ENCODE measurements around the gene DPF3. TPM values are rescaled to one million over a fixed set of nuclear protein-coding genes. Genes with fewer than 3 reads are reported as not detected.

Gene DPF3
- total and polyA plus RNA-seq, 9 of the 15 experiments (the other 6 are each of a cell fraction or from before 2014, with no cell fraction given), result 0.21 to 4.9 (median 1.2) TPM

DNA sequence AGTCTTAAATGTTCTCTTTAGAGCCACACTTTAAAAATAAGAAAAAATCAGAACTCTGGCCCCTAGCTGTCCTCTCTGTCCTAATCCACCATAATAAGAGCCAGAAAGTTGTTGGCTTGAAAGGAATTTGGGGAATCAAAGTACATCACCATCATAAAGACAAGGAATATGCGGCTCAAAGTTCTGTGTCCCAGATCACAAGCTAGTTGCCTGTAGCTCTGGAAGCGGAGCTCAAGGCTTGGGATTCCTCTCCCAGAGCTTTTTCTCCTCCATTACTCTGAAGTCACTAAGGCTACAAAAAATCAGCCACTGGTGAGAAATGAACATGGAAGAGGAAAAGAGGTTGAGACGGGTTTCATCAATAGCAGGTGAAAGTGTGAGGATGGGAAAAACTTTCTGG lies 6.4 kb downstream of the DPF3 start:
- Histone ChIP-seq H3K27me3 (ENCODE audit: control insufficient read depth in 2 of 2, insufficient read depth in 2 of 2, low read length in 2 of 2) (peaks cover 0 to 7% of the 10 kb centered on the region in 2 experiments; a peak in 3 of 5 replicates), H2AFZ (ENCODE audit: low read depth, low read length) (no peak overlapping the region), H3K27ac (ENCODE audit: extremely low read depth, low read depth, low read length) (no peak overlapping the region), H3K36me3 (ENCODE audit: control insufficient read depth, insufficient read depth, low read length) (no peaks in the 10 kb centered on the region), H4K20me1 (replicated peaks; ENCODE audit: control insufficient read depth, insufficient read depth, low read length) (no peaks in the 10 kb centered on the region), H3K9me3 (replicated peaks; ENCODE audit: control insufficient read depth, insufficient read depth, low read depth, low read length) (no peaks in the 10 kb centered on the region), H3K9ac (ENCODE audit: insufficient read depth in 1 of 2, low read depth in 2 of 2, low read length in 2 of 2) (no peak overlapping the region), H3K4me1 (replicated peaks in 1 of 2; ENCODE audit: control insufficient read depth in 2 of 2, insufficient read depth in 2 of 2, low read length in 2 of 2) (peaks cover 0 to 7% of the 10 kb centered on the region in 2 experiments; a peak in 3 of 5 replicates), H3K4me3 (no peak overlapping the region), H3K4me2 (ENCODE audit: insufficient read depth, low read length) (no peak overlapping the region), H3K79me2 (ENCODE audit: control insufficient read depth, insufficient read depth, low read length) (no peaks in the 10 kb centered on the region), H3K9me1 (ENCODE audit: control insufficient read depth, insufficient read depth, low read length) (no peaks in the 10 kb centered on the region)
- in situ Hi-C loops (cut with MboI), result no loop called here
- intact Hi-C loops (cut with micrococcal nuclease), result no loop called here
- 53% methylated on average over 3 of the region's 3 CpGs for WGBS (ENCODE audit: insufficient coverage, low coverage, missing lambda C conversion rate)
- BruUV-seq (replicated peaks), result no TSS peak
- no peak for ATAC-seq
- no peak for DNase-seq (ENCODE audit: extremely low read depth in 1 of 4, low spot score in 3 of 4)
- POLR2A ChIA-PET, result interaction anchor here (1.1 kb wide), 1 partner anchor 11 kb away, joined by 5 read pairs; no protein-coding TSS in a partner anchor
- no peak for FAIRE-seq
- CTCF ChIA-PET (ENCODE audit: low intra/inter-chr PET ratio), result no interaction called here
- TF ChIP-seq, protein P1, sequence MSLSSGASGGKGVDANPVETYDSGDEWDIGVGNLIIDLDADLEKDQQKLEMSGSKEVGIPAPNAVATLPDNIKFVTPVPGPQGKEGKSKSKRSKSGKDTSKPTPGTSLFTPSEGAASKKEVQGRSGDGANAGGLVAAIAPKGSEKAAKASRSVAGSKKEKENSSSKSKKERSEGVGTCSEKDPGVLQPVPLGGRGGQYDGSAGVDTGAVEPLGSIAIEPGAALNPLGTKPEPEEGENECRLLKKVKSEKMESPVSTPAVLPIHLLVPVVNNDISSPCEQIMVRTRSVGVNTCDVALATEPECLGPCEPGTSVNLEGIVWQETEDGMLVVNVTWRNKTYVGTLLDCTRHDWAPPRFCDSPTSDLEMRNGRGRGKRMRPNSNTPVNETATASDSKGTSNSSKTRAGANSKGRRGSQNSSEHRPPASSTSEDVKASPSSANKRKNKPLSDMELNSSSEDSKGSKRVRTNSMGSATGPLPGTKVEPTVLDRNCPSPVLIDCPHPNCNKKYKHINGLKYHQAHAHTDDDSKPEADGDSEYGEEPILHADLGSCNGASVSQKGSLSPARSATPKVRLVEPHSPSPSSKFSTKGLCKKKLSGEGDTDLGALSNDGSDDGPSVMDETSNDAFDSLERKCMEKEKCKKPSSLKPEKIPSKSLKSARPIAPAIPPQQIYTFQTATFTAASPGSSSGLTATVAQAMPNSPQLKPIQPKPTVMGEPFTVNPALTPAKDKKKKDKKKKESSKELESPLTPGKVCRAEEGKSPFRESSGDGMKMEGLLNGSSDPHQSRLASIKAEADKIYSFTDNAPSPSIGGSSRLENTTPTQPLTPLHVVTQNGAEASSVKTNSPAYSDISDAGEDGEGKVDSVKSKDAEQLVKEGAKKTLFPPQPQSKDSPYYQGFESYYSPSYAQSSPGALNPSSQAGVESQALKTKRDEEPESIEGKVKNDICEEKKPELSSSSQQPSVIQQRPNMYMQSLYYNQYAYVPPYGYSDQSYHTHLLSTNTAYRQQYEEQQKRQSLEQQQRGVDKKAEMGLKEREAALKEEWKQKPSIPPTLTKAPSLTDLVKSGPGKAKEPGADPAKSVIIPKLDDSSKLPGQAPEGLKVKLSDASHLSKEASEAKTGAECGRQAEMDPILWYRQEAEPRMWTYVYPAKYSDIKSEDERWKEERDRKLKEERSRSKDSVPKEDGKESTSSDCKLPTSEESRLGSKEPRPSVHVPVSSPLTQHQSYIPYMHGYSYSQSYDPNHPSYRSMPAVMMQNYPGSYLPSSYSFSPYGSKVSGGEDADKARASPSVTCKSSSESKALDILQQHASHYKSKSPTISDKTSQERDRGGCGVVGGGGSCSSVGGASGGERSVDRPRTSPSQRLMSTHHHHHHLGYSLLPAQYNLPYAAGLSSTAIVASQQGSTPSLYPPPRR (CRISPR knock-in tag; IDR thresholded peaks at IDR 0.05; ENCODE audit: borderline replicate concordance), result no peak
- TF ChIP-seq CAMTA2 (CRISPR knock-in tag; conservative IDR thresholded peaks at IDR 0.05), result no peak
- no peak for TF ChIP-seq RNF2 (IDR thresholded peaks at IDR 0.05)
- TF ChIP-seq RFX5 (IDR thresholded peaks at IDR 0.05; ENCODE audit: low read depth, low read length), result no peak
- no peak for TF ChIP-seq RAD51 (IDR thresholded peaks at IDR 0.05; ENCODE audit: borderline replicate concordance, low read depth)
- no peak for TF ChIP-seq SMAD3 (CRISPR knock-in tag; conservative IDR thresholded peaks at IDR 0.05)
- no peak for TF ChIP-seq NRF1 (conservative IDR thresholded peaks at IDR 0.05 in 1 of 2, IDR thresholded peaks at IDR 0.05 in 1 of 2)
- TF ChIP-seq ZNF408 (CRISPR knock-in tag; IDR thresholded peaks at IDR 0.05; ENCODE audit: low read depth), result no peak
- TF ChIP-seq, protein P2, sequence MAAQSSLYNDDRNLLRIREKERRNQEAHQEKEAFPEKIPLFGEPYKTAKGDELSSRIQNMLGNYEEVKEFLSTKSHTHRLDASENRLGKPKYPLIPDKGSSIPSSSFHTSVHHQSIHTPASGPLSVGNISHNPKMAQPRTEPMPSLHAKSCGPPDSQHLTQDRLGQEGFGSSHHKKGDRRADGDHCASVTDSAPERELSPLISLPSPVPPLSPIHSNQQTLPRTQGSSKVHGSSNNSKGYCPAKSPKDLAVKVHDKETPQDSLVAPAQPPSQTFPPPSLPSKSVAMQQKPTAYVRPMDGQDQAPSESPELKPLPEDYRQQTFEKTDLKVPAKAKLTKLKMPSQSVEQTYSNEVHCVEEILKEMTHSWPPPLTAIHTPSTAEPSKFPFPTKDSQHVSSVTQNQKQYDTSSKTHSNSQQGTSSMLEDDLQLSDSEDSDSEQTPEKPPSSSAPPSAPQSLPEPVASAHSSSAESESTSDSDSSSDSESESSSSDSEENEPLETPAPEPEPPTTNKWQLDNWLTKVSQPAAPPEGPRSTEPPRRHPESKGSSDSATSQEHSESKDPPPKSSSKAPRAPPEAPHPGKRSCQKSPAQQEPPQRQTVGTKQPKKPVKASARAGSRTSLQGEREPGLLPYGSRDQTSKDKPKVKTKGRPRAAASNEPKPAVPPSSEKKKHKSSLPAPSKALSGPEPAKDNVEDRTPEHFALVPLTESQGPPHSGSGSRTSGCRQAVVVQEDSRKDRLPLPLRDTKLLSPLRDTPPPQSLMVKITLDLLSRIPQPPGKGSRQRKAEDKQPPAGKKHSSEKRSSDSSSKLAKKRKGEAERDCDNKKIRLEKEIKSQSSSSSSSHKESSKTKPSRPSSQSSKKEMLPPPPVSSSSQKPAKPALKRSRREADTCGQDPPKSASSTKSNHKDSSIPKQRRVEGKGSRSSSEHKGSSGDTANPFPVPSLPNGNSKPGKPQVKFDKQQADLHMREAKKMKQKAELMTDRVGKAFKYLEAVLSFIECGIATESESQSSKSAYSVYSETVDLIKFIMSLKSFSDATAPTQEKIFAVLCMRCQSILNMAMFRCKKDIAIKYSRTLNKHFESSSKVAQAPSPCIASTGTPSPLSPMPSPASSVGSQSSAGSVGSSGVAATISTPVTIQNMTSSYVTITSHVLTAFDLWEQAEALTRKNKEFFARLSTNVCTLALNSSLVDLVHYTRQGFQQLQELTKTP (IDR thresholded peaks at IDR 0.05; ENCODE audit: low read depth in 1 of 2, partially characterized antibody in 2 of 2), result no peak
- TF ChIP-seq, protein P3, sequence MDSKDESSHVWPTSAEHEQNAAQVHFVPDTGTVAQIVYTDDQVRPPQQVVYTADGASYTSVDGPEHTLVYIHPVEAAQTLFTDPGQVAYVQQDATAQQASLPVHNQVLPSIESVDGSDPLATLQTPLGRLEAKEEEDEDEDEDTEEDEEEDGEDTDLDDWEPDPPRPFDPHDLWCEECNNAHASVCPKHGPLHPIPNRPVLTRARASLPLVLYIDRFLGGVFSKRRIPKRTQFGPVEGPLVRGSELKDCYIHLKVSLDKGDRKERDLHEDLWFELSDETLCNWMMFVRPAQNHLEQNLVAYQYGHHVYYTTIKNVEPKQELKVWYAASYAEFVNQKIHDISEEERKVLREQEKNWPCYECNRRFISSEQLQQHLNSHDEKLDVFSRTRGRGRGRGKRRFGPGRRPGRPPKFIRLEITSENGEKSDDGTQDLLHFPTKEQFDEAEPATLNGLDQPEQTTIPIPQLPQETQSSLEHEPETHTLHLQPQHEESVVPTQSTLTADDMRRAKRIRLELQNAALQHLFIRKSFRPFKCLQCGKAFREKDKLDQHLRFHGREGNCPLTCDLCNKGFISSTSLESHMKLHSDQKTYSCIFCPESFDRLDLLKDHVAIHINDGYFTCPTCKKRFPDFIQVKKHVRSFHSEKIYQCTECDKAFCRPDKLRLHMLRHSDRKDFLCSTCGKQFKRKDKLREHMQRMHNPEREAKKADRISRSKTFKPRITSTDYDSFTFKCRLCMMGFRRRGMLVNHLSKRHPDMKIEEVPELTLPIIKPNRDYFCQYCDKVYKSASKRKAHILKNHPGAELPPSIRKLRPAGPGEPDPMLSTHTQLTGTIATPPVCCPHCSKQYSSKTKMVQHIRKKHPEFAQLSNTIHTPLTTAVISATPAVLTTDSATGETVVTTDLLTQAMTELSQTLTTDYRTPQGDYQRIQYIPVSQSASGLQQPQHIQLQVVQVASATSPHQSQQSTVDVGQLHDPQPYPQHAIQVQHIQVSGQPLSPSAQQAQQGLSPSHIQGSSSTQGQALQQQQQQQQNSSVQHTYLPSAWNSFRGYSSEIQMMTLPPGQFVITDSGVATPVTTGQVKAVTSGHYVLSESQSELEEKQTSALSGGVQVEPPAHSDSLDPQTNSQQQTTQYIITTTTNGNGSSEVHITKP (IDR thresholded peaks at IDR 0.05; ENCODE audit: partially characterized antibody), result no peak

Measured in K562 (cell line).